H1 (cell line): ENCODE measurements around the gene NKAIN2. TPM values are rescaled to one million over a fixed set of nuclear protein-coding genes. Genes with fewer than 3 reads are reported as not detected.

ENCODE experiments used
- CTCF ChIA-PET: fragments of 300-600 bp; sonication (Branson Sonifier 250); formaldehyde crosslinking; loops from one replicate; lab custom pipeline; 2021; ENCODE audit not compliant: partially characterized antibody; lab: Charles Lee
- POLR2A ChIA-PET: fragments of 300-600 bp; sonication (Branson Sonifier 250); formaldehyde crosslinking; loops from one replicate; lab custom pipeline; 2021; ENCODE audit warnings: inconsistent platforms; ENCODE audit not compliant: partially characterized antibody; lab: Charles Lee
- DNase-seq, 2 experiments: peaks; one replicate each; pipeline versions ENCODE4 v3.0.0 to v3.0.0-alpha.2; 2010 to 2022; ENCODE audit warnings: low spot score in 2 of 2, low read depth in 1 of 2, mixed read lengths in 1 of 2
- FAIRE-seq: peaks from 2 replicates; lab custom pipeline; 2011; peaks lifted over from hg19 to GRCh38; lab: Jason Lieb, UNC
- H2AFZ ChIP-seq: 2 replicates; pipeline ENCODE4 v1.8.1; 2012; ENCODE audit warnings: low read length, inconsistent platforms
- H2AK5ac ChIP-seq: 2 replicates; pipeline ENCODE4 v1.6.1; 2013; ENCODE audit warnings: low read depth, low read length
- H2BK120ac ChIP-seq: replicated peaks from 2 replicates; pipeline ENCODE3; 2013; ENCODE audit warnings: low read depth, low read length, inconsistent platforms
- H2BK12ac ChIP-seq: 2 replicates; pipeline ENCODE4 v1.6.1; 2013; ENCODE audit warnings: low read depth, low read length
- H2BK15ac ChIP-seq: 2 replicates; pipeline ENCODE4 v1.6.1; 2013; ENCODE audit warnings: low read length
- H2BK20ac ChIP-seq: 2 replicates; pipeline ENCODE4 v1.6.1; 2013; ENCODE audit warnings: low read length
- H2BK5ac ChIP-seq: 2 replicates; pipeline ENCODE4 v1.6.1; 2013; ENCODE audit warnings: low read depth, low read length
- H3K14ac ChIP-seq: 2 replicates; pipeline ENCODE4 v1.6.1; 2013; ENCODE audit warnings: inconsistent platforms; ENCODE audit not compliant: insufficient read length
- H3K18ac ChIP-seq: 2 replicates; pipeline ENCODE4 v1.6.1; 2013; ENCODE audit warnings: low read length; ENCODE audit errors: extremely low read depth
- H3K23ac ChIP-seq: 2 replicates; pipeline ENCODE4 v1.6.1; 2013; ENCODE audit warnings: inconsistent platforms; ENCODE audit not compliant: insufficient read length
- H3K23me2 ChIP-seq: 2 replicates; pipeline ENCODE4 v1.6.1; 2013; ENCODE audit warnings: low read depth, low read length
- H3K27ac ChIP-seq: 2 replicates; pipeline ENCODE4 v1.6.1; 2011; ENCODE audit warnings: low read depth, low read length, inconsistent platforms
- H3K27me3 ChIP-seq, 4 experiments: replicated peaks in 1 of 4; 1 replicate in 1 of 4; 2 replicates in 3 of 4; pipeline versions ENCODE4 v1.6.1 to v1.8.1; 2011 to 2013; ENCODE audit warnings: low read length in 3 of 4, mild to moderate bottlenecking in 3 of 4, inconsistent platforms in 2 of 4, mixed read lengths in 2 of 4, moderate library complexity in 1 of 4; ENCODE audit not compliant: control insufficient read depth in 3 of 4, insufficient read depth in 3 of 4; ENCODE audit errors: extremely low read depth in 1 of 4
- H3K36me3 ChIP-seq, 4 experiments: 2 replicates each; pipeline versions ENCODE4 v1.6.1 to v1.8.1; 2011 to 2013; ENCODE audit warnings: mild to moderate bottlenecking in 4 of 4, low read length in 3 of 4, moderate library complexity in 2 of 4, control low read depth in 1 of 4, inconsistent platforms in 1 of 4; ENCODE audit not compliant: insufficient read depth in 4 of 4, control insufficient read depth in 2 of 4
- H3K4ac ChIP-seq: replicated peaks from 2 replicates; pipeline ENCODE3; 2013; ENCODE audit warnings: low read length, low read depth, mixed read lengths, inconsistent platforms; ENCODE audit not compliant: insufficient read length
- H3K4me1 ChIP-seq, 4 experiments: replicated peaks in 1 of 4; 1 replicate in 1 of 4; 2 replicates in 3 of 4; pipeline versions ENCODE4 v1.6.1 to v1.8.1; 2011 to 2013; ENCODE audit warnings: low read length in 3 of 4, inconsistent platforms in 2 of 4, mixed read lengths in 1 of 4; ENCODE audit not compliant: insufficient read depth in 4 of 4, control insufficient read depth in 3 of 4
- H3K4me2 ChIP-seq, 2 experiments: 2 replicates each; pipeline versions ENCODE4 v1.6.1 to v1.8.1; 2011 to 2013; ENCODE audit warnings: low read depth in 2 of 2, low read length in 2 of 2, control low read depth in 1 of 2, inconsistent platforms in 1 of 2, mild to moderate bottlenecking in 1 of 2; ENCODE audit not compliant: insufficient read depth in 1 of 2
- H3K4me3 ChIP-seq, 4 experiments: fragments of 200-600, 300-600 bp in 1 of 4; sonication (generic), shearing (Covaris generic), sonication (Bioruptor Twin) in 1 of 4; 2 replicates each; pipeline versions ENCODE4 v1.5.1 to v1.8.1; 2011 to 2016; ENCODE audit warnings: low read length in 4 of 4, low read depth in 3 of 4, control low read depth in 2 of 4, inconsistent platforms in 2 of 4, mild to moderate bottlenecking in 2 of 4, mixed read lengths in 1 of 4, moderate library complexity in 1 of 4; ENCODE audit not compliant: insufficient read depth in 2 of 4; ENCODE audit errors: extremely low read depth in 1 of 4
- H3K56ac ChIP-seq: replicated peaks from 2 replicates; pipeline ENCODE3; 2013; ENCODE audit warnings: low read depth, mild to moderate bottlenecking, mixed read lengths, low read length, inconsistent platforms; ENCODE audit not compliant: insufficient read length
- H3K79me1 ChIP-seq: 2 replicates; pipeline ENCODE4 v1.6.1; 2013; ENCODE audit warnings: low read depth, low read length, control low read depth
- H3K79me2 ChIP-seq, 2 experiments: 2 replicates each; pipeline versions ENCODE4 v1.6.1 to v1.8.1; 2012 to 2013; ENCODE audit warnings: low read length in 2 of 2, mild to moderate bottlenecking in 2 of 2, inconsistent platforms in 1 of 2; ENCODE audit not compliant: insufficient read depth in 2 of 2, control insufficient read depth in 1 of 2
- H3K9ac ChIP-seq, 4 experiments: replicated peaks in 1 of 4; 1 replicate in 1 of 4; 2 replicates in 3 of 4; pipeline versions ENCODE4 v1.6.1 to v1.8.1; 2011 to 2013; ENCODE audit warnings: low read depth in 3 of 4, low read length in 3 of 4, control low read depth in 2 of 4, mild to moderate bottlenecking in 2 of 4, moderate library complexity in 2 of 4, inconsistent platforms in 1 of 4; ENCODE audit errors: extremely low read depth in 1 of 4
- H3K9me3 ChIP-seq, 2 experiments: 2 replicates each; pipeline versions ENCODE4 v1.6.1 to v1.8.1; 2012 to 2013; ENCODE audit warnings: mild to moderate bottlenecking in 2 of 2, moderate library complexity in 2 of 2, control low read depth in 1 of 2, inconsistent platforms in 1 of 2, low read depth in 1 of 2, low read length in 1 of 2, mixed read lengths in 1 of 2; ENCODE audit not compliant: insufficient read depth in 2 of 2
- H4K20me1 ChIP-seq, 2 experiments: replicated peaks in 1 of 2; 2 replicates each; pipeline versions ENCODE3 to v1.8.1; 2011 to 2013; ENCODE audit warnings: inconsistent platforms in 2 of 2, low read length in 2 of 2, mild to moderate bottlenecking in 1 of 2; ENCODE audit not compliant: insufficient read depth in 2 of 2, control insufficient read depth in 1 of 2
- H4K5ac ChIP-seq: 2 replicates; pipeline ENCODE4 v1.6.1; 2013; ENCODE audit warnings: low read length, low read depth, mixed read lengths, inconsistent platforms; ENCODE audit not compliant: insufficient read length
- H4K8ac ChIP-seq: 2 replicates; pipeline ENCODE4 v1.8.0; 2013; ENCODE audit warnings: mild to moderate bottlenecking, moderate library complexity, low read length, inconsistent platforms; ENCODE audit not compliant: insufficient read depth; ENCODE audit errors: extremely low read depth
- H4K91ac ChIP-seq: replicated peaks from 2 replicates; pipeline ENCODE3; 2013; ENCODE audit warnings: low read length, mixed read lengths, inconsistent platforms; ENCODE audit not compliant: insufficient read length
- ASH2L ChIP-seq: fragments of 200-600, 300-600 bp; sonication (generic); IDR thresholded peaks from one replicate; pipeline ENCODE4 v1.7.1; 2017; ENCODE audit warnings: low read length
- ATF3 ChIP-seq: IDR thresholded peaks from 2 replicates; pipeline ENCODE4 v1.6.1; 2011; ENCODE audit warnings: low read depth, mild to moderate bottlenecking, low read length; ENCODE audit not compliant: insufficient read depth
- CREB1 ChIP-seq: IDR thresholded peaks from 2 replicates; pipeline ENCODE4 v1.6.1; 2012; ENCODE audit warnings: inconsistent platforms
- EZH2 ChIP-seq: fragments of 200-600 bp; sonication (generic); IDR thresholded peaks from 2 replicates; pipeline ENCODE4 v1.7.1; 2012; ENCODE audit warnings: low read depth, mild to moderate bottlenecking, moderate library complexity, low read length, inconsistent platforms; ENCODE audit not compliant: severe bottlenecking
- HDAC6 ChIP-seq: IDR thresholded peaks from one replicate; pipeline ENCODE4 v1.7.1; 2012; ENCODE audit warnings: low read depth, mild to moderate bottlenecking, inconsistent platforms, low read length, moderate library complexity
- KDM1A ChIP-seq: fragments of 200-600, 300-600 bp; sonication (generic); IDR thresholded peaks from 2 replicates; pipeline ENCODE4 v1.7.1; 2016; ENCODE audit warnings: mild to moderate bottlenecking, low read length, borderline replicate concordance
- PHF8 ChIP-seq: fragments of 200-600 bp; sonication (generic); conservative IDR thresholded peaks from 2 replicates; pipeline ENCODE4 v1.7.1; 2012; ENCODE audit warnings: low read depth, mild to moderate bottlenecking, inconsistent platforms, low read length, moderate library complexity
- POLR2A ChIP-seq, 2 experiments: IDR thresholded peaks; 1 replicate in 1 of 2; 2 replicates in 1 of 2; pipeline ENCODE4 v1.6.1; 2011; ENCODE audit warnings: low read depth in 2 of 2, low read length in 2 of 2, mild to moderate bottlenecking in 2 of 2; ENCODE audit errors: control extremely low read depth in 1 of 2
- RAD21 ChIP-seq, 2 experiments: IDR thresholded peaks in 1 of 2; conservative IDR thresholded peaks in 1 of 2; 2 replicates each; pipeline ENCODE4 v1.6.1; 2011; ENCODE audit warnings: low read depth in 2 of 2, low read length in 2 of 2, improper control_type of control experiment in 1 of 2, inconsistent platforms in 1 of 2, mild to moderate bottlenecking in 1 of 2, moderate library complexity in 1 of 2
- RFX5 ChIP-seq: IDR thresholded peaks from 2 replicates; pipeline ENCODE4 v1.6.1; 2011; ENCODE audit warnings: low read depth, low read length, improper control_type of control experiment, borderline replicate concordance
- RXRA ChIP-seq: IDR thresholded peaks from 2 replicates; pipeline ENCODE4 v1.6.1; 2011; ENCODE audit warnings: low read depth, mild to moderate bottlenecking, low read length, moderate library complexity; ENCODE audit not compliant: insufficient read depth
- SAP30 ChIP-seq: fragments of 300-600 bp; sonication (generic); IDR thresholded peaks from 2 replicates; pipeline ENCODE4 v1.7.1; 2012; ENCODE audit warnings: low read length, moderate library complexity, mild to moderate bottlenecking, inconsistent platforms; ENCODE audit not compliant: insufficient read depth, insufficient replicate concordance
- SRF ChIP-seq: IDR thresholded peaks from 2 replicates; pipeline ENCODE4 v1.6.1; 2011; ENCODE audit warnings: mild to moderate bottlenecking, low read depth, low read length, moderate library complexity
- TEAD4 ChIP-seq: IDR thresholded peaks from 2 replicates; pipeline ENCODE4 v1.6.1; 2012; ENCODE audit warnings: low read depth, low read length, inconsistent platforms, mixed read lengths
- WGBS, 2 experiments: shearing (Covaris generic) in 1 of 2; methylation state at CpG; one replicate each; pipeline versions ENCODE4 v1.1.6 to v1.1.7; 2013 to 2015; ENCODE audit warnings: low lambda C conversion rate in 2 of 2, mixed read lengths in 2 of 2, inconsistent platforms in 1 of 2, low coverage in 1 of 2, missing lambda C conversion rate in 1 of 2; ENCODE audit not compliant: insufficient replicate concordance in 2 of 2, insufficient coverage in 1 of 2, insufficient read length in 1 of 2; ENCODE audit errors: extremely low coverage in 1 of 2, missing lambda C conversion rate in 1 of 2; 5-methylcytosine and 5-hydroxymethylcytosine counted together
- polyA plus RNA-seq, 7 experiments: library from polyadenylated mRNA; depleted of rRNA in 3 of 7; stranded (reverse) in 5 of 7; unstranded in 2 of 7; fragments of >200 nt in 5 of 7; fragments of 200-250 nt in 2 of 7; gene quantifications; 1 replicate in 5 of 7; 2 replicates in 1 of 7; 4 replicates in 1 of 7; pipeline versions ENCODE4 v1.2.1 to v1.2.3, GENCODE V29; 2011 to 2013; ENCODE audit warnings: missing spikeins in 2 of 7, mixed read lengths in 2 of 7
- total RNA-seq: library from RNA; stranded (reverse); fragmentation: NEBNext Ultra II Directional; extraction: Animal tissue kit (Norgen Biotek cat#: 25700); gene quantifications from 2 replicates; pipeline ENCODE4 v1.2.1, GENCODE V29; 2021

Gene NKAIN2
- total and polyA plus RNA-seq, 2 of the 8 experiments (the other 6 are each of a cell fraction or from before 2014, with no cell fraction given): 0.20 to 0.34 TPM

- no peak overlapping the region for H2AK5ac ChIP-seq
- no peak overlapping the region for H3K9ac ChIP-seq
- H3K27ac ChIP-seq: no peak overlapping the region
- H4K5ac ChIP-seq: no peak overlapping the region
- no peak overlapping the region for H3K14ac ChIP-seq
- no peak overlapping the region for H3K4ac ChIP-seq
- CTCF ChIA-PET: interaction anchor here (0.8 kb wide), 1 partner anchor 354 kb away, joined by 3 read pairs; no protein-coding TSS in a partner anchor
- no peaks in the 10 kb centered on the region for H3K9me3 ChIP-seq
- no peak overlapping the region for H4K8ac ChIP-seq
- no peak overlapping the region for H2BK20ac ChIP-seq
- peaks cover 3 to 15% (median 11%) of the 10 kb centered on the region in 4 experiments for H3K27me3 ChIP-seq
- no peak overlapping the region for H2BK5ac ChIP-seq
- H3K4me1 ChIP-seq: no peaks in the 10 kb centered on the region; a peak in 1 of 7 replicates
- H3K23ac ChIP-seq: no peak overlapping the region
- no peak overlapping the region for H3K56ac ChIP-seq
- 92% methylated on average over 1 of the region's 1 CpG; no CpG with 5 or more reads in 1 of the 2 experiments for WGBS, 2 experiments
- no peaks in the 10 kb centered on the region for H3K79me1 ChIP-seq
- H2BK12ac ChIP-seq: no peak overlapping the region
- no peak overlapping the region for H2AFZ ChIP-seq
- POLR2A ChIA-PET: no interaction called here
- FAIRE-seq (no peak), DNase-seq (no peak)
- H2BK120ac ChIP-seq: no peak overlapping the region
- no peaks in the 10 kb centered on the region for H4K20me1 ChIP-seq
- H3K18ac ChIP-seq: no peak overlapping the region
- no peak overlapping the region for H3K4me2 ChIP-seq
- H3K23me2 ChIP-seq: peaks cover 8% of the 10 kb centered on the region; the same call in 1 of the 2 replicates
- H3K4me3 ChIP-seq: no peak overlapping the region
- H3K79me2 ChIP-seq: no peaks in the 10 kb centered on the region
- H2BK15ac ChIP-seq: no peak overlapping the region
- H3K36me3 ChIP-seq: no peaks in the 10 kb centered on the region
- no peak overlapping the region for H4K91ac ChIP-seq
- no peak for TF ChIP-seq RAD21 (IDR thresholded peaks at IDR 0.05 in 1 of 2, conservative IDR thresholded peaks at IDR 0.05 in 1 of 2; ENCODE audit: low read depth in 2 of 2, low read length in 2 of 2)
- no peak for TF ChIP-seq ATF3
- TF ChIP-seq POLR2A (IDR thresholded peaks at IDR 0.05; ENCODE audit: control extremely low read depth in 1 of 2, low read depth in 2 of 2, low read length in 2 of 2): no peak
- no peak for TF ChIP-seq CREB1
- TF ChIP-seq TEAD4: no peak
- TF ChIP-seq PHF8: no peak
- no peak for TF ChIP-seq EZH2
- TF ChIP-seq KDM1A: no peak
- TF ChIP-seq RFX5: no peak
- no peak for TF ChIP-seq ASH2L
- TF ChIP-seq SRF: no peak
- TF ChIP-seq HDAC6: no peak
- no peak for TF ChIP-seq RXRA
- no peak for TF ChIP-seq SAP30
These were observed 2.3 kb downstream of the NKAIN2 start for GRCh38 chr6:123805921-123806320.
